H1 (cell line): ENCODE data around the gene EMX2. TPM values are rescaled to one million over a fixed set of nuclear protein-coding genes. Genes with fewer than 3 reads are reported as not detected.

Experiments used
- CTCF ChIA-PET: fragments of 300-600 bp; sonication (Branson Sonifier 250); formaldehyde crosslinking; loops from one replicate; lab custom pipeline; 2021; ENCODE audit not compliant: partially characterized antibody; lab: Charles Lee
- POLR2A ChIA-PET: fragments of 300-600 bp; sonication (Branson Sonifier 250); formaldehyde crosslinking; loops from one replicate; lab custom pipeline; 2021; ENCODE audit warnings: inconsistent platforms; ENCODE audit not compliant: partially characterized antibody; lab: Charles Lee
- DNase-seq, 2 experiments: peaks; one replicate each; pipeline versions ENCODE4 v3.0.0 to v3.0.0-alpha.2; 2010 to 2022; ENCODE audit warnings: low spot score in 2 of 2, low read depth in 1 of 2, mixed read lengths in 1 of 2
- FAIRE-seq: peaks from 2 replicates; lab custom pipeline; 2011; peaks lifted over from hg19 to GRCh38; lab: Jason Lieb, UNC
- H2AFZ ChIP-seq: 2 replicates; pipeline ENCODE4 v1.8.1; 2012; ENCODE audit warnings: low read length, inconsistent platforms
- H2AK5ac ChIP-seq: 2 replicates; pipeline ENCODE4 v1.6.1; 2013; ENCODE audit warnings: low read depth, low read length
- H2BK120ac ChIP-seq: replicated peaks from 2 replicates; pipeline ENCODE3; 2013; ENCODE audit warnings: low read depth, low read length, inconsistent platforms
- H2BK12ac ChIP-seq: 2 replicates; pipeline ENCODE4 v1.6.1; 2013; ENCODE audit warnings: low read depth, low read length
- H2BK15ac ChIP-seq: 2 replicates; pipeline ENCODE4 v1.6.1; 2013; ENCODE audit warnings: low read length
- H2BK20ac ChIP-seq: 2 replicates; pipeline ENCODE4 v1.6.1; 2013; ENCODE audit warnings: low read length
- H2BK5ac ChIP-seq: 2 replicates; pipeline ENCODE4 v1.6.1; 2013; ENCODE audit warnings: low read depth, low read length
- H3K14ac ChIP-seq: 2 replicates; pipeline ENCODE4 v1.6.1; 2013; ENCODE audit warnings: inconsistent platforms; ENCODE audit not compliant: insufficient read length
- H3K18ac ChIP-seq: 2 replicates; pipeline ENCODE4 v1.6.1; 2013; ENCODE audit warnings: low read length; ENCODE audit errors: extremely low read depth
- H3K23ac ChIP-seq: 2 replicates; pipeline ENCODE4 v1.6.1; 2013; ENCODE audit warnings: inconsistent platforms; ENCODE audit not compliant: insufficient read length
- H3K23me2 ChIP-seq: 2 replicates; pipeline ENCODE4 v1.6.1; 2013; ENCODE audit warnings: low read depth, low read length
- H3K27ac ChIP-seq: 2 replicates; pipeline ENCODE4 v1.6.1; 2011; ENCODE audit warnings: low read depth, low read length, inconsistent platforms
- H3K27me3 ChIP-seq, 4 experiments: replicated peaks in 1 of 4; 1 replicate in 1 of 4; 2 replicates in 3 of 4; pipeline versions ENCODE4 v1.6.1 to v1.8.1; 2011 to 2013; ENCODE audit warnings: low read length in 3 of 4, mild to moderate bottlenecking in 3 of 4, inconsistent platforms in 2 of 4, mixed read lengths in 2 of 4, moderate library complexity in 1 of 4; ENCODE audit not compliant: control insufficient read depth in 3 of 4, insufficient read depth in 3 of 4; ENCODE audit errors: extremely low read depth in 1 of 4
- H3K36me3 ChIP-seq, 4 experiments: 2 replicates each; pipeline versions ENCODE4 v1.6.1 to v1.8.1; 2011 to 2013; ENCODE audit warnings: mild to moderate bottlenecking in 4 of 4, low read length in 3 of 4, moderate library complexity in 2 of 4, control low read depth in 1 of 4, inconsistent platforms in 1 of 4; ENCODE audit not compliant: insufficient read depth in 4 of 4, control insufficient read depth in 2 of 4
- H3K4ac ChIP-seq: replicated peaks from 2 replicates; pipeline ENCODE3; 2013; ENCODE audit warnings: low read length, low read depth, mixed read lengths, inconsistent platforms; ENCODE audit not compliant: insufficient read length
- H3K4me1 ChIP-seq, 4 experiments: replicated peaks in 1 of 4; 1 replicate in 1 of 4; 2 replicates in 3 of 4; pipeline versions ENCODE4 v1.6.1 to v1.8.1; 2011 to 2013; ENCODE audit warnings: low read length in 3 of 4, inconsistent platforms in 2 of 4, mixed read lengths in 1 of 4; ENCODE audit not compliant: insufficient read depth in 4 of 4, control insufficient read depth in 3 of 4
- H3K4me2 ChIP-seq, 2 experiments: 2 replicates each; pipeline versions ENCODE4 v1.6.1 to v1.8.1; 2011 to 2013; ENCODE audit warnings: low read depth in 2 of 2, low read length in 2 of 2, control low read depth in 1 of 2, inconsistent platforms in 1 of 2, mild to moderate bottlenecking in 1 of 2; ENCODE audit not compliant: insufficient read depth in 1 of 2
- H3K4me3 ChIP-seq, 4 experiments: fragments of 200-600, 300-600 bp in 1 of 4; sonication (generic), shearing (Covaris generic), sonication (Bioruptor Twin) in 1 of 4; 2 replicates each; pipeline versions ENCODE4 v1.5.1 to v1.8.1; 2011 to 2016; ENCODE audit warnings: low read length in 4 of 4, low read depth in 3 of 4, control low read depth in 2 of 4, inconsistent platforms in 2 of 4, mild to moderate bottlenecking in 2 of 4, mixed read lengths in 1 of 4, moderate library complexity in 1 of 4; ENCODE audit not compliant: insufficient read depth in 2 of 4; ENCODE audit errors: extremely low read depth in 1 of 4
- H3K56ac ChIP-seq: replicated peaks from 2 replicates; pipeline ENCODE3; 2013; ENCODE audit warnings: low read depth, mild to moderate bottlenecking, mixed read lengths, low read length, inconsistent platforms; ENCODE audit not compliant: insufficient read length
- H3K79me1 ChIP-seq: 2 replicates; pipeline ENCODE4 v1.6.1; 2013; ENCODE audit warnings: low read depth, low read length, control low read depth
- H3K79me2 ChIP-seq, 2 experiments: 2 replicates each; pipeline versions ENCODE4 v1.6.1 to v1.8.1; 2012 to 2013; ENCODE audit warnings: low read length in 2 of 2, mild to moderate bottlenecking in 2 of 2, inconsistent platforms in 1 of 2; ENCODE audit not compliant: insufficient read depth in 2 of 2, control insufficient read depth in 1 of 2
- H3K9ac ChIP-seq, 4 experiments: replicated peaks in 1 of 4; 1 replicate in 1 of 4; 2 replicates in 3 of 4; pipeline versions ENCODE4 v1.6.1 to v1.8.1; 2011 to 2013; ENCODE audit warnings: low read depth in 3 of 4, low read length in 3 of 4, control low read depth in 2 of 4, mild to moderate bottlenecking in 2 of 4, moderate library complexity in 2 of 4, inconsistent platforms in 1 of 4; ENCODE audit errors: extremely low read depth in 1 of 4
- H3K9me3 ChIP-seq, 2 experiments: 2 replicates each; pipeline versions ENCODE4 v1.6.1 to v1.8.1; 2012 to 2013; ENCODE audit warnings: mild to moderate bottlenecking in 2 of 2, moderate library complexity in 2 of 2, control low read depth in 1 of 2, inconsistent platforms in 1 of 2, low read depth in 1 of 2, low read length in 1 of 2, mixed read lengths in 1 of 2; ENCODE audit not compliant: insufficient read depth in 2 of 2
- H4K20me1 ChIP-seq, 2 experiments: replicated peaks in 1 of 2; 2 replicates each; pipeline versions ENCODE3 to v1.8.1; 2011 to 2013; ENCODE audit warnings: inconsistent platforms in 2 of 2, low read length in 2 of 2, mild to moderate bottlenecking in 1 of 2; ENCODE audit not compliant: insufficient read depth in 2 of 2, control insufficient read depth in 1 of 2
- H4K5ac ChIP-seq: 2 replicates; pipeline ENCODE4 v1.6.1; 2013; ENCODE audit warnings: low read length, low read depth, mixed read lengths, inconsistent platforms; ENCODE audit not compliant: insufficient read length
- H4K8ac ChIP-seq: 2 replicates; pipeline ENCODE4 v1.8.0; 2013; ENCODE audit warnings: mild to moderate bottlenecking, moderate library complexity, low read length, inconsistent platforms; ENCODE audit not compliant: insufficient read depth; ENCODE audit errors: extremely low read depth
- H4K91ac ChIP-seq: replicated peaks from 2 replicates; pipeline ENCODE3; 2013; ENCODE audit warnings: low read length, mixed read lengths, inconsistent platforms; ENCODE audit not compliant: insufficient read length
- BACH1 ChIP-seq: IDR thresholded peaks from 2 replicates; pipeline ENCODE4 v1.6.1; 2012; ENCODE audit warnings: low read length, improper control_type of control experiment
- CBX5 ChIP-seq: fragments of 300-800, 300-1000 bp; sonication (generic); IDR thresholded peaks from 2 replicates; pipeline ENCODE4 v1.7.1; 2016; ENCODE audit warnings: antibody characterized with exemption, low read length, low read depth
- CEBPB ChIP-seq: IDR thresholded peaks from 2 replicates; pipeline ENCODE4 v1.6.1; 2012; ENCODE audit warnings: low read depth, low read length
- CREB1 ChIP-seq: IDR thresholded peaks from 2 replicates; pipeline ENCODE4 v1.6.1; 2012; ENCODE audit warnings: inconsistent platforms
- CTBP2 ChIP-seq: IDR thresholded peaks from 2 replicates; pipeline ENCODE4 v1.7.0; 2011; ENCODE audit warnings: borderline replicate concordance, mild to moderate bottlenecking, moderate library complexity, mixed read lengths, low read length; ENCODE audit not compliant: insufficient read depth, insufficient read length
- HDAC2 ChIP-seq, 2 experiments: fragments of 300-600 bp in 1 of 2; sonication (generic) in 1 of 2; IDR thresholded peaks; 2 replicates each; pipeline ENCODE4 v1.6.1; 2011 to 2012; ENCODE audit warnings: low read depth in 2 of 2, low read length in 2 of 2, mild to moderate bottlenecking in 2 of 2, moderate library complexity in 2 of 2, borderline replicate concordance in 1 of 2, inconsistent platforms in 1 of 2
- HDAC6 ChIP-seq: IDR thresholded peaks from one replicate; pipeline ENCODE4 v1.7.1; 2012; ENCODE audit warnings: low read depth, mild to moderate bottlenecking, inconsistent platforms, low read length, moderate library complexity
- JUN ChIP-seq: IDR thresholded peaks from 2 replicates; pipeline ENCODE4 v1.6.1; 2011; ENCODE audit warnings: low read depth, mild to moderate bottlenecking, improper control_type of control experiment, low read length
- KDM1A ChIP-seq: fragments of 200-600, 300-600 bp; sonication (generic); IDR thresholded peaks from 2 replicates; pipeline ENCODE4 v1.7.1; 2016; ENCODE audit warnings: mild to moderate bottlenecking, low read length, borderline replicate concordance
- MAFK ChIP-seq: IDR thresholded peaks from 2 replicates; pipeline ENCODE4 v1.6.1; 2012; ENCODE audit warnings: low read depth, mild to moderate bottlenecking, improper control_type of control experiment, low read length
- NANOG ChIP-seq: IDR thresholded peaks from 2 replicates; pipeline ENCODE4 v1.6.1; 2011; ENCODE audit warnings: low read length, low read depth, mild to moderate bottlenecking, inconsistent platforms; ENCODE audit not compliant: insufficient read depth, poor library complexity, severe bottlenecking
- NRF1 ChIP-seq: IDR thresholded peaks from 2 replicates; pipeline ENCODE4 v1.6.1; 2011; ENCODE audit warnings: mild to moderate bottlenecking, low read depth, low read length, improper control_type of control experiment
- POLR2AphosphoS5 ChIP-seq: IDR thresholded peaks from 2 replicates; pipeline ENCODE4 v1.6.1; 2011; ENCODE audit warnings: low read depth, low read length
- SP4 ChIP-seq: IDR thresholded peaks from 2 replicates; pipeline ENCODE4 v1.6.1; 2012; ENCODE audit warnings: low read length, inconsistent platforms
- TAF1 ChIP-seq: IDR thresholded peaks from 2 replicates; pipeline ENCODE4 v1.6.1; 2011; ENCODE audit warnings: mild to moderate bottlenecking, low read depth, low read length
- TBP ChIP-seq: IDR thresholded peaks from 2 replicates; pipeline ENCODE4 v1.6.1; 2011; ENCODE audit warnings: low read depth, low read length, improper control_type of control experiment
- WGBS, 2 experiments: shearing (Covaris generic) in 1 of 2; methylation state at CpG; one replicate each; pipeline versions ENCODE4 v1.1.6 to v1.1.7; 2013 to 2015; ENCODE audit warnings: low lambda C conversion rate in 2 of 2, mixed read lengths in 2 of 2, inconsistent platforms in 1 of 2, low coverage in 1 of 2, missing lambda C conversion rate in 1 of 2; ENCODE audit not compliant: insufficient replicate concordance in 2 of 2, insufficient coverage in 1 of 2, insufficient read length in 1 of 2; ENCODE audit errors: extremely low coverage in 1 of 2, missing lambda C conversion rate in 1 of 2; 5-methylcytosine and 5-hydroxymethylcytosine counted together
- polyA plus RNA-seq, 7 experiments: library from polyadenylated mRNA; depleted of rRNA in 3 of 7; stranded (reverse) in 5 of 7; unstranded in 2 of 7; fragments of >200 nt in 5 of 7; fragments of 200-250 nt in 2 of 7; gene quantifications; 1 replicate in 5 of 7; 2 replicates in 1 of 7; 4 replicates in 1 of 7; pipeline versions ENCODE4 v1.2.1 to v1.2.3, GENCODE V29; 2011 to 2013; ENCODE audit warnings: missing spikeins in 2 of 7, mixed read lengths in 2 of 7
- total RNA-seq: library from RNA; stranded (reverse); fragmentation: NEBNext Ultra II Directional; extraction: Animal tissue kit (Norgen Biotek cat#: 25700); gene quantifications from 2 replicates; pipeline ENCODE4 v1.2.1, GENCODE V29; 2021

EMX2 gene
- total and polyA plus RNA-seq, 2 of the 8 experiments (the other 6 are each of a cell fraction or from before 2014, with no cell fraction given) = not detected

GRCh38 chr10:117509573-117509972 lies 33.0 kb upstream of the EMX2 start:
- no peak overlapping the region for H4K91ac ChIP-seq
- DNase-seq (peak in 1 of 2 experiments; percentile 17), FAIRE-seq (no peak)

More at GRCh38 chr10:117509573-117509972, 33.0 kb upstream of the EMX2 start:
- CTCF ChIA-PET = interaction anchor here (0.6 to 1.1 kb wide), 2 partner anchors 10 to 71 kb away, joined by 4 to 5 read pairs; no protein-coding TSS in a partner anchor
- H3K27ac ChIP-seq = no peak overlapping the region
- no peak overlapping the region for H2AFZ ChIP-seq
- 92% methylated on average over 7 of the region's 7 CpGs; no CpG with 5 or more reads in 1 of the 2 experiments for WGBS, 2 experiments
- no peak overlapping the region for H2BK20ac ChIP-seq
- no peak overlapping the region for H3K14ac ChIP-seq
- H3K9me3 ChIP-seq = no peaks in the 10 kb centered on the region
- H3K9ac ChIP-seq = no peak overlapping the region
- no peak for TF ChIP-seq CTBP2
- no peak for TF ChIP-seq TBP
- TF ChIP-seq KDM1A = no peak
- no peak for TF ChIP-seq HDAC6
- no peak for TF ChIP-seq TAF1
- no peak for TF ChIP-seq MAFK
- TF ChIP-seq BACH1 = no peak
- no peak for TF ChIP-seq POLR2AphosphoS5
- no peak for TF ChIP-seq NANOG
- TF ChIP-seq SP4 = no peak
- no peak for TF ChIP-seq JUN
- TF ChIP-seq CEBPB = no peak
- no peak for TF ChIP-seq NRF1
- no peak for TF ChIP-seq CBX5
- TF ChIP-seq CREB1 = no peak
- no peak for TF ChIP-seq HDAC2 (IDR thresholded peaks at IDR 0.05; ENCODE audit: borderline replicate concordance in 1 of 2, low read depth in 2 of 2, low read length in 2 of 2)
- TF ChIP-seq, all 59 proteins: peak for 0
- H3K4me2 ChIP-seq = no peak overlapping the region
- H3K79me1 ChIP-seq = no peaks in the 10 kb centered on the region
- H4K8ac ChIP-seq = no peak overlapping the region
- H2AK5ac ChIP-seq = no peak overlapping the region
- H3K36me3 ChIP-seq = no peaks in the 10 kb centered on the region
- H3K56ac ChIP-seq = no peak overlapping the region
- no peak overlapping the region for H2BK15ac ChIP-seq
- H3K18ac ChIP-seq = no peak overlapping the region
- no peak overlapping the region for H2BK120ac ChIP-seq
- no peak overlapping the region for H3K23ac ChIP-seq
- H3K4ac ChIP-seq = no peak overlapping the region
- no peaks in the 10 kb centered on the region for H3K23me2 ChIP-seq
- no peaks in the 10 kb centered on the region for H3K79me2 ChIP-seq
- H3K27me3 ChIP-seq = no peaks in the 10 kb centered on the region
- no peak overlapping the region for H4K5ac ChIP-seq
- POLR2A ChIA-PET = no interaction called here
- H3K4me3 ChIP-seq = no peak overlapping the region
- H2BK5ac ChIP-seq = no peak overlapping the region
- no peak overlapping the region for H2BK12ac ChIP-seq
- no peaks in the 10 kb centered on the region for H4K20me1 ChIP-seq
- no peaks in the 10 kb centered on the region for H3K4me1 ChIP-seq
